ENCODE data around the gene DCAF12. TPM values are rescaled to one million over a fixed set of nuclear protein-coding genes. Genes with fewer than 3 reads are reported as not detected.
"Not testable (repeated sequence)": the region's sequence is repeated elsewhere in the genome, so short reads cannot be mapped to it uniquely, and the experiment has no call there.

The DCAF12 gene
- total RNA-seq, 2 experiments from 2014 or later: 31.7 to 70.5 TPM

- intact Hi-C loops (cut with micrococcal nuclease; ENCODE audit: unreplicated experiment): loop anchor here (1.0 to 10.0 kb wide), 5 partner anchors 51 to 753 kb away; partner anchors contain the start of genes NFX1 and UBAP1
- POLR2A ChIA-PET: interaction anchor here (0.5 to 1.0 kb wide), 6 partner anchors 17 to 219 kb away, joined by 3 to 4 read pairs (median 3); no protein-coding TSS in a partner anchor
Observed at GRCh38 chr9:34047864-34048726, 78.4 kb downstream of the DCAF12 start.

GRCh38 chr9:34046784-34047379 is 79.6 kb downstream of the DCAF12 start:
- no TSS peak for BruUV-seq (replicated peaks)
- TF ChIP-seq EZH2phosphoT487 (IDR thresholded peaks at IDR 0.05; ENCODE audit: borderline replicate concordance, low read depth, low read length): no peak
- Histone ChIP-seq H3K27ac (ENCODE audit: low read depth, low read length, poor library complexity, severe bottlenecking) (no peak overlapping the region), H3K4me3 (ENCODE audit: low read depth, low read length, poor library complexity, severe bottlenecking) (peak overlapping the region; percentile 99), H3K4me2 (ENCODE audit: low read length) (peak overlapping the region; percentile 92), H3K79me2 (ENCODE audit: insufficient read depth, low read depth, low read length) (peaks cover 68% of the 10 kb centered on the region), H3K4me1 (ENCODE audit: insufficient read depth, low read length, poor library complexity, severe bottlenecking) (peaks cover 28% of the 10 kb centered on the region), H3K9me2 (ENCODE audit: insufficient read depth, low read length) (no peaks in the 10 kb centered on the region), H2AFZ (ENCODE audit: low read length) (no peak overlapping the region), H3K9me3 (ENCODE audit: low read length) (no peaks in the 10 kb centered on the region), H4K20me1 (ENCODE audit: insufficient read depth, low read length) (peaks cover 29% of the 10 kb centered on the region), H3K36me3 (ENCODE audit: insufficient read depth, low read length) (peaks cover 34% of the 10 kb centered on the region)
- CTCF ChIA-PET (ENCODE audit: unreplicated experiment): no interaction called here
- peak; percentile 14 for DNase-seq (ENCODE audit: low spot score)
- POLR2A ChIA-PET: no interaction called here
- intact Hi-C loops (cut with micrococcal nuclease; ENCODE audit: unreplicated experiment): loop anchor here (10.0 kb wide), 1 partner anchor 752 kb away; the partner anchor contains the start of gene NFX1

More at GRCh38 chr9:34047864-34048726, 78.4 kb downstream of the DCAF12 start:
- CTCF ChIA-PET (ENCODE audit: unreplicated experiment): no interaction called here
- Histone ChIP-seq H3K9me3 (ENCODE audit: low read length) (no peaks in the 10 kb centered on the region), H3K4me3 (ENCODE audit: low read depth, low read length, poor library complexity, severe bottlenecking) (peak overlapping the region; percentile 99), H3K4me2 (ENCODE audit: low read length) (peak overlapping the region; percentile 92), H3K4me1 (ENCODE audit: insufficient read depth, low read length, poor library complexity, severe bottlenecking) (peaks cover 34% of the 10 kb centered on the region), H3K36me3 (ENCODE audit: insufficient read depth, low read length) (peaks cover 22% of the 10 kb centered on the region), H3K9me2 (ENCODE audit: insufficient read depth, low read length) (no peaks in the 10 kb centered on the region), H3K79me2 (ENCODE audit: insufficient read depth, low read depth, low read length) (peaks cover 55% of the 10 kb centered on the region), H2AFZ (ENCODE audit: low read length) (peak overlapping the region; percentile 80), H4K20me1 (ENCODE audit: insufficient read depth, low read length) (peaks cover 25% of the 10 kb centered on the region), H3K27ac (ENCODE audit: low read depth, low read length, poor library complexity, severe bottlenecking) (peak overlapping the region; percentile 72)
- TSS peak; percentile 76 for BruUV-seq (replicated peaks)
- TF ChIP-seq CTCF (conservative IDR thresholded peaks at IDR 0.05; ENCODE audit: low read length) (no peak), EZH2phosphoT487 (IDR thresholded peaks at IDR 0.05; ENCODE audit: borderline replicate concordance, low read depth, low read length) (no peak)
- DNase-seq (ENCODE audit: low spot score): peak; percentile 66

GRCh38 chr9:34045903-34046302 is 80.6 kb downstream of the DCAF12 start:
- Histone ChIP-seq H4K20me1 (ENCODE audit: insufficient read depth, low read length) (peaks cover 29% of the 10 kb centered on the region), H3K27ac (ENCODE audit: low read depth, low read length, poor library complexity, severe bottlenecking) (no peak overlapping the region), H3K79me2 (ENCODE audit: insufficient read depth, low read depth, low read length) (peaks cover 77% of the 10 kb centered on the region), H3K4me1 (ENCODE audit: insufficient read depth, low read length, poor library complexity, severe bottlenecking) (peaks cover 28% of the 10 kb centered on the region), H3K4me2 (ENCODE audit: low read length) (peak overlapping the region; percentile 92), H3K4me3 (ENCODE audit: low read depth, low read length, poor library complexity, severe bottlenecking) (peak overlapping the region; percentile 99), H3K36me3 (ENCODE audit: insufficient read depth, low read length) (peaks cover 43% of the 10 kb centered on the region), H3K9me2 (ENCODE audit: insufficient read depth, low read length) (no peaks in the 10 kb centered on the region), H2AFZ (ENCODE audit: low read length) (no peak overlapping the region), H3K9me3 (ENCODE audit: low read length) (peaks cover under 1% of the 10 kb centered on the region; the same call in 1 of the 2 replicates)
- no TSS peak for BruUV-seq (replicated peaks)
- intact Hi-C loops (cut with micrococcal nuclease; ENCODE audit: unreplicated experiment): loop anchor here (10.0 kb wide), 1 partner anchor 751 kb away; the partner anchor contains the start of gene NFX1
- CTCF ChIA-PET (ENCODE audit: unreplicated experiment): no interaction called here
- TF ChIP-seq EZH2phosphoT487 (IDR thresholded peaks at IDR 0.05; ENCODE audit: borderline replicate concordance, low read depth, low read length) (no peak), CTCF (conservative IDR thresholded peaks at IDR 0.05; ENCODE audit: low read length) (no peak)
- DNase-seq (ENCODE audit: low spot score): no peak
- POLR2A ChIA-PET: interaction anchor here (0.6 to 1.0 kb wide), 3 partner anchors 14 to 218 kb away, joined by 3 to 5 read pairs (median 4); no protein-coding TSS in a partner anchor

GRCh38 chr9:34042074-34042473 is 84.4 kb downstream of the DCAF12 start:
- H2AFZ ChIP-seq (ENCODE audit: low read length); CTCF ChIA-PET (ENCODE audit: unreplicated experiment); BruUV-seq (replicated peaks); H3K4me3 ChIP-seq (ENCODE audit: low read depth, low read length, poor library complexity, severe bottlenecking); H3K9me2 ChIP-seq (ENCODE audit: insufficient read depth, low read length); H3K4me2 ChIP-seq (ENCODE audit: low read length); DNase-seq (ENCODE audit: low spot score); H3K27ac ChIP-seq (ENCODE audit: low read depth, low read length, poor library complexity, severe bottlenecking); H3K9me3 ChIP-seq (ENCODE audit: low read length): not testable (repeated sequence)
- POLR2A ChIA-PET: interaction anchor here (0.6 to 1.0 kb wide), 6 partner anchors 16 to 1644 kb away, joined by 3 to 5 read pairs (median 3); no protein-coding TSS in a partner anchor
- Histone ChIP-seq H3K4me1 (ENCODE audit: insufficient read depth, low read length, poor library complexity, severe bottlenecking) (peaks cover 13% of the 10 kb centered on the region), H3K36me3 (ENCODE audit: insufficient read depth, low read length) (peaks cover 75% of the 10 kb centered on the region), H4K20me1 (ENCODE audit: insufficient read depth, low read length) (peaks cover 18% of the 10 kb centered on the region), H3K79me2 (ENCODE audit: insufficient read depth, low read depth, low read length) (peaks cover 89% of the 10 kb centered on the region)
- intact Hi-C loops (cut with micrococcal nuclease; ENCODE audit: unreplicated experiment): loop anchor here (10.0 kb wide), 1 partner anchor 747 kb away; the partner anchor contains the start of gene NFX1
